BLaER1 (cell line): ENCODE results near the gene CLBA1.

Experiments
- H3K27ac ChIP-seq: shearing (Covaris generic); formaldehyde crosslinking; 2 replicates; pipeline ENCODE4 v1.8.1; 2022
- H3K27me3 ChIP-seq: shearing (Covaris generic); formaldehyde crosslinking; 2 replicates; pipeline ENCODE4 v1.8.1; 2022
- H3K36me3 ChIP-seq: shearing (Covaris generic); formaldehyde crosslinking; 2 replicates; pipeline ENCODE4 v1.8.1; 2022
- H3K4me1 ChIP-seq: shearing (Covaris generic); formaldehyde crosslinking; 2 replicates; pipeline ENCODE4 v1.8.1; 2022
- H3K4me2 ChIP-seq: shearing (Covaris generic); formaldehyde crosslinking; 2 replicates; pipeline ENCODE4 v1.8.1; 2022
- H3K4me3 ChIP-seq: shearing (Covaris generic); formaldehyde crosslinking; 2 replicates; pipeline ENCODE4 v1.8.1; 2022
- H3K9ac ChIP-seq: shearing (Covaris generic); formaldehyde crosslinking; 2 replicates; pipeline ENCODE4 v1.8.1; 2022
- H3K9me3 ChIP-seq: shearing (Covaris generic); formaldehyde crosslinking; 2 replicates; pipeline ENCODE4 v1.8.1; 2022
- H4K20me1 ChIP-seq: shearing (Covaris generic); formaldehyde crosslinking; 2 replicates; pipeline ENCODE4 v1.8.1; 2022
- Cebpa-rat ChIP-seq: shearing (Covaris generic); IDR thresholded peaks from 2 replicates; pipeline ENCODE4 v1.8.1; 2022

CLBA1 gene

DNA sequence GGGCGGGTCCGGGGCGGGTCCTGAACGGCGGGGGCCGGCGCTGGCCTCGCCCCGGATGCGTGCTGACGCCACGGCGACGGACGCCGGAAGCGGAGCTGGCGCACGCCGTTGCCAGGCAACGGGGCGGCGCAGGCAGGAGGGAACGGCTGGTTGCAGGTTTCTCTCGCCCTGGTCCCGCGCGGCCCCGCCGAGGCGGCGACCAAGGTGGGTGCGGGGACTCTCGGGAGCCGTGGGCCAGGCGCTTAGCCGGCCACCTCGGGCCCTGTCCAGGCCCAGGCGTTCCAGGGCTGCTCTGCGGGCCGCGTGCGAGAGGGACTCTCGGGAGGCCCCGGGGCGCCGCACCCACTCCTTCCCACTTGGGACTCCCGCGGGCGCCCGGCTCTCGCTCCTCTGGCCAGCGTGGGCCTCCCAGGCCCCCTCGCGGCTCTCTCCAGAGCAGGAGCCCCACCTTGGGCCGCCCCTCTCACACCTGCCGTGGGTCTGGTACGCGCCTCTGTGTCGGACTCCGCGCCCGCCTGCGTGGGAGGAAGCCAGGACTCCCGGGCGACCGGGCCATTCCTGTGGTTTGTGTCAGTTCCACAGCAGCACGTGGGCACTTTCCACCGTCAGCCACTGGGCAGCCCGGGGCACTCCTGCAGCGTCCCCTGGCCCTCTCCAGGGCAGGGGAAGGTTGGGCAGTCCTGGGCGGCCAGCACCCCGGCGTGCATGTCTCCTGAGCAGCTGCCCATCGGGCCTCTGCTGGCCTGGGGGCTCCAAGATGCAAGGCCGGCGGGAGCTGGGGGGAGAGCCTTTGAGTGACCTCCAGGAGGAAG lies at the start of gene CLBA1:
Gene CLBA1 (plus strand): TSS at position 114 of the 812 bp plus-strand sequence. CDS start 644 bp downstream, at position 758.
- H4K20me1 ChIP-seq: no peaks in the 10 kb centered on the region
- no peaks in the 10 kb centered on the region for H3K9me3 ChIP-seq
- H3K27me3 ChIP-seq: no peaks in the 10 kb centered on the region
- peak within 1 kb of the TSS; percentile 79 for H3K9ac ChIP-seq
- H3K36me3 ChIP-seq: no peaks in the 10 kb centered on the region
- H3K4me1 ChIP-seq: peaks cover 95% of the 10 kb centered on the region
- H3K27ac ChIP-seq: peak within 1 kb of the TSS; percentile 80
- peak within 1 kb of the TSS; percentile 82 for H3K4me3 ChIP-seq
- TF ChIP-seq Cebpa-rat: no peak
- H3K4me2 ChIP-seq: peak within 1 kb of the TSS; percentile 100

- H3K27me3 ChIP-seq: peaks cover 6% of the 10 kb centered on the region; the same call in 1 of the 2 replicates
These were observed 49.6 kb upstream of the CLBA1 start for GRCh38 chr14:104935955-104936354.

DNA sequence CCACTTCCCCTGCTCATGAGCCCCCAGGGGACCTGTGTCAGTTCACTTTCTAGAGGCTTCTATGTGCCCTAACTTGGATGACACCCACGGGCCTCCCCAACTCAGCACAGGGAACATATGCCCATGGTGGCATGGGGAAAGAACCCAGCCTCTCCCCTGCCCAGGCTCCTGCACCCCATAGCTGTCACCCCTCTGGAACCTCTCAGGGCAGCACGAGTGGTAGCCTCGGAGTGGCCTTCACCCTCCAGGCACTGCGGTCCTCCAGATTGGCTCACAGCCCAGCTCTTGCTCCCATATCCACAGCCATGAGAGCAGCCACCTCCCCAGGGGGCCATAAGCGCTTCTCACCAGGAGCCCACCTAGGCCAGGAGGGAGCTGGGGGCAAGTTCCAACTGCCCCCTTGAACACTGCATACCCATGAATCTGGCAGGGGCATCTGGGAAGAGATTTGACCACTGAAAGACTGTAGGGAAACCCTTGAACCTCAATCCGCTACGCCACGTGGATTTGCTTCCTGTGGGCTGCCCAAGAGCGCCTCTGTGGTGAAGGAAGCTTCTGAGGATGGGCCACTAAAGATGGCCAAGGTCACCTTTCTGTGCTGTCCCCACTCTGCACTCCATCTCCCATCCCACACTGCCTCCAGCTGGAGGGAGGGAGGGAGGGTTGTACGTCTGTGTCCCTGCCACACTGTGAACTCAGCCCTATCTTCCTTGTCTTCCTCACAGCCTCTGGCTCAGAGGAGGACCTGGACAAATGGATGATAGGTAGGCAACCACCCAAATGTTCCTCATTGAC lies 49.0 kb upstream of the CLBA1 start:
- no peak overlapping the region for H3K4me3 ChIP-seq
- H3K4me1 ChIP-seq: peaks cover 52% of the 10 kb centered on the region
- H3K4me2 ChIP-seq: peak overlapping the region; percentile 52
- no peak overlapping the region for H3K9ac ChIP-seq
- TF ChIP-seq Cebpa-rat: no peak
- H4K20me1 ChIP-seq: peaks cover 9% of the 10 kb centered on the region; the same call in 1 of the 2 replicates
- peaks cover 10% of the 10 kb centered on the region; the same call in 1 of the 2 replicates for H3K36me3 ChIP-seq
- H3K9me3 ChIP-seq: no peaks in the 10 kb centered on the region
- H3K27ac ChIP-seq: no peak overlapping the region
- peaks cover 6% of the 10 kb centered on the region; the same call in 1 of the 2 replicates for H3K27me3 ChIP-seq

More at GRCh38 chr14:104935955-104936354, 49.6 kb upstream of the CLBA1 start:
- no peak overlapping the region for H3K4me3 ChIP-seq
- H3K27ac ChIP-seq: no peak overlapping the region
- peaks cover 9% of the 10 kb centered on the region; the same call in 1 of the 2 replicates for H4K20me1 ChIP-seq
- TF ChIP-seq Cebpa-rat: no peak
- H3K4me2 ChIP-seq: peak overlapping the region; percentile 52
- H3K4me1 ChIP-seq: peaks cover 58% of the 10 kb centered on the region
- H3K36me3 ChIP-seq: peaks cover 16% of the 10 kb centered on the region
- H3K9me3 ChIP-seq: no peaks in the 10 kb centered on the region
- no peak overlapping the region for H3K9ac ChIP-seq

- Histone ChIP-seq H3K9me3 (no peaks in the 10 kb centered on the region), H3K9ac (no peak overlapping the region), H3K4me3 (no peak overlapping the region), H4K20me1 (peaks cover 4% of the 10 kb centered on the region; the same call in 1 of the 2 replicates), H3K27me3 (peaks cover 6% of the 10 kb centered on the region; the same call in 1 of the 2 replicates), H3K27ac (no peak overlapping the region), H3K4me2 (peak overlapping the region; percentile 52), H3K4me1 (peaks cover 46% of the 10 kb centered on the region), H3K36me3 (peaks cover 5% of the 10 kb centered on the region; the same call in 1 of the 2 replicates)
- TF ChIP-seq Cebpa-rat: no peak
These were observed 48.4 kb upstream of the CLBA1 start for GRCh38 chr14:104937161-104937560.

DNA sequence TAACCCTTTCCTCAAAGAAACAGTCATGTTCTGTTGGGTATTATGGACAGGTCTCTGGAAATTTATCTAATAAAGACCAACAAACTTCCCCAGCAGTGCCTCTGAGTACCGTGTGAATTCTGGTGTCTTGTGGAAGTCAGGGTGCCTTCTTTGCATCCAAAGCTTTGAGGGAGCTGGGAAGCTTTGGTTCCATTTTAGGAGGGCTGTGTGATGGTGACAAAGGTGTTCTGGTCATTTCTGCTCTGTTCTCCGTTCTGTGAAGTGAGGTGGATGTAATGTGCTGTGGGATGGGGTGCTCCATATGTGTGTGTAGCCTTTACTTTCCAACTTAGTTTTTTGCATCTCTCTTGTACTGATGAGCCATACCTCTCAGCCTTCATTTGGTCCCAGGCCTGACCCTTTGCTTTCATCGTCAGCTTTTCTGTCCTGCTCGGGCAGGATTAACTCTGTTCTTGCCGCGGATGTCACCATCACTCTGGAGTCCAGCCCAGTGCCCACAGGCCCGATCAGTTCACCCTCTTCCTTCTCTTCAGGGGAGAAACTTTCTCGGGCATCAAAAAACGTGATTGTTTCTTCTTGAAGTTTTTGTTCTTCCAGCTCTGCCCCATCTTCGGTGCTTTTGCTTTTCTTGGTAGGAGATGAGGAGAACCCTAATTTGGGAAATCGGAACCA lies 47.8 kb upstream of the CLBA1 start:
- Histone ChIP-seq H3K36me3 (peaks cover 7% of the 10 kb centered on the region; the same call in 1 of the 2 replicates), H4K20me1 (no peaks in the 10 kb centered on the region; the same call in 1 of the 2 replicates), H3K4me2 (peak overlapping the region; percentile 52), H3K27ac (no peak overlapping the region), H3K9me3 (no peaks in the 10 kb centered on the region), H3K9ac (no peak overlapping the region), H3K4me3 (no peak overlapping the region), H3K4me1 (peaks cover 39% of the 10 kb centered on the region), H3K27me3 (peaks cover 6% of the 10 kb centered on the region; the same call in 1 of the 2 replicates)
- TF ChIP-seq Cebpa-rat: no peak

GRCh38 chr14:104938436-104938835 lies 47.2 kb upstream of the CLBA1 start:
- Histone ChIP-seq H3K9me3 (no peaks in the 10 kb centered on the region), H3K4me3 (no peak overlapping the region), H3K9ac (no peak overlapping the region), H4K20me1 (no peaks in the 10 kb centered on the region; the same call in 1 of the 2 replicates), H3K4me2 (no peak overlapping the region), H3K36me3 (peaks cover 12% of the 10 kb centered on the region; the same call in 1 of the 2 replicates), H3K27me3 (peaks cover 6% of the 10 kb centered on the region; the same call in 1 of the 2 replicates), H3K4me1 (peaks cover 37% of the 10 kb centered on the region), H3K27ac (no peak overlapping the region)
- TF ChIP-seq Cebpa-rat: no peak

DNA sequence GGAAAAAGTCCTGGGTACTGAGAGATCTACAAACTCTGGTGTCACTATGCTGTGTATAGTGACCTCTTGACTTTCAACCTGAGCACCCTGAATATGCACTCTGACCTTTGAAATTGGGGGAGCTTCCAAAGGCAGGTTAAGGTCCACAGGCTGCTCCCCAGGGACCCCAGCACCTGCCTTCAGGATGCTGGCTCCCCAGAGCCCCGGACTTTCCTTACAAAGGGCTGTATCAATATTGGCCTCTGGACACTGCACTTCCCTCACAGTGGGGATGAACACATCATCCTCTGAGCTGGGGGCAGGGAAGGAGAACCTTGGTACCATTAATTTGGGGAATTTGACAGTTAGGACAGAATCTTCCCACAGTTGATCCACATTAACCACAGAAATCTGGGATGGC lies 46.6 kb upstream of the CLBA1 start:
- H3K9ac ChIP-seq: no peak overlapping the region
- H3K36me3 ChIP-seq: peaks cover 12% of the 10 kb centered on the region; the same call in 1 of the 2 replicates

GRCh38 chr14:104939666-104940410 lies 45.8 kb upstream of the CLBA1 start:
- H3K36me3 ChIP-seq: peaks cover 12% of the 10 kb centered on the region; the same call in 1 of the 2 replicates
- no peak overlapping the region for H3K4me2 ChIP-seq
- H3K27ac ChIP-seq: no peak overlapping the region
- no peaks in the 10 kb centered on the region for H3K9me3 ChIP-seq
- no peaks in the 10 kb centered on the region; the same call in 1 of the 2 replicates for H4K20me1 ChIP-seq
- H3K4me1 ChIP-seq: peaks cover 28% of the 10 kb centered on the region
- no peaks in the 10 kb centered on the region for H3K27me3 ChIP-seq
- H3K4me3 ChIP-seq: no peak overlapping the region
- no peak overlapping the region for H3K9ac ChIP-seq
- no peak for TF ChIP-seq Cebpa-rat

More for the DNA sequence above, 46.6 kb upstream of the CLBA1 start:
- Histone ChIP-seq H3K4me3 (no peak overlapping the region), H3K9me3 (no peaks in the 10 kb centered on the region), H3K27ac (no peak overlapping the region), H4K20me1 (no peaks in the 10 kb centered on the region; the same call in 1 of the 2 replicates), H3K4me1 (peaks cover 37% of the 10 kb centered on the region), H3K27me3 (peaks cover 6% of the 10 kb centered on the region; the same call in 1 of the 2 replicates), H3K4me2 (no peak overlapping the region)
- TF ChIP-seq Cebpa-rat: no peak
